ENCODE data around the gene UTP11.

UTP11 gene

GRCh38 chr1:38071312-38072256 is 59.0 kb downstream of the UTP11 start:
- no peak for DNase-seq (ENCODE audit: low spot score)

GRCh38 chr1:38072858-38073257 is 60.3 kb downstream of the UTP11 start:
- no peak for DNase-seq (ENCODE audit: low spot score)

- DNase-seq (ENCODE audit: low spot score): no peak
Measured at GRCh38 chr1:38073534-38074301, 61.2 kb downstream of the UTP11 start.

DNA sequence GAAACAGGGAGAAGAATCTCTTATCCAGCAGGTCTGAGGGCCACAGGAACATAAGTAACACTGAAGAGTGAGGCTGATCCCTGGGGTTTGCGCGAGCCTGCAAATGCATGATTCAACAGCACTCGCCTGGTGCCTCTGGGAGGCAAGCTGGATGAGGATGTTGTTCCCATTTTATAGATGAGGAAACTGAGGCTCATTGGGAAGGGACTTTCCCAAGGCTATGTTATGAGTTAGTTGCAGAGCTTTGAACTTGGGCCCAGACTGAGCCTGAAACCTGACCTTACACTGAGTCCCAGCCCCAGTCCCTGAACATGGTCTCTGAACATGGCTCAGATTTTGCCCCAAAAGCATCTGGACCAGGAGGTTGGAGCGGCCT is 61.8 kb downstream of the UTP11 start:
- no peak for DNase-seq (ENCODE audit: low spot score)

Data from CD4-positive, alpha-beta T cell treated with Interleukin-6 at 100 ng/mL for 8 hours (primary cell).